Astrocyte (in vitro differentiated cells and primary cell): ENCODE data around the gene CPXM2. TPM values are rescaled to one million over a fixed set of nuclear protein-coding genes. Genes with fewer than 3 reads are reported as not detected.

Experiments
- DNase-seq: peaks from one replicate; pipeline ENCODE4 v3.0.0-alpha.2; 2010; ENCODE audit warnings: low read depth
- FAIRE-seq: peaks from 2 replicates; lab custom pipeline; 2011; peaks lifted over from hg19 to GRCh38; lab: Jason Lieb, UNC
- H2AFZ ChIP-seq: 2 replicates; pipeline ENCODE4 v1.6.0; 2012; ENCODE audit warnings: low read depth, low read length, inconsistent platforms
- H3K27ac ChIP-seq: 2 replicates; pipeline ENCODE4 v1.5.1; 2011; ENCODE audit warnings: low read depth, low read length, inconsistent platforms
- H3K27me3 ChIP-seq: 2 replicates; pipeline ENCODE4 v1.6.0; 2011; ENCODE audit warnings: low read length, inconsistent platforms; ENCODE audit not compliant: insufficient read depth
- H3K36me3 ChIP-seq: 2 replicates; pipeline ENCODE4 v1.5.1; 2011; ENCODE audit warnings: low read length, inconsistent platforms; ENCODE audit not compliant: insufficient read depth
- H3K4me1 ChIP-seq: 2 replicates; pipeline ENCODE4 v1.5.1; 2011; ENCODE audit warnings: low read length, inconsistent platforms; ENCODE audit not compliant: insufficient read depth
- H3K4me2 ChIP-seq: 2 replicates; pipeline ENCODE4 v1.6.0; 2012; ENCODE audit warnings: low read length, inconsistent platforms
- H3K4me3 ChIP-seq: 2 replicates; pipeline ENCODE4 v1.5.1; 2011; ENCODE audit warnings: low read depth, mild to moderate bottlenecking, low read length, inconsistent platforms; ENCODE audit not compliant: insufficient read depth
- H3K79me2 ChIP-seq: 2 replicates; pipeline ENCODE4 v1.6.0; 2012; ENCODE audit warnings: mild to moderate bottlenecking, low read length, inconsistent platforms; ENCODE audit not compliant: insufficient read depth
- H3K9ac ChIP-seq: 2 replicates; pipeline ENCODE4 v1.6.0; 2012; ENCODE audit warnings: mild to moderate bottlenecking, low read length, inconsistent platforms
- H3K9me3 ChIP-seq: 2 replicates; pipeline ENCODE4 v1.5.1; 2012; ENCODE audit warnings: low read depth, mild to moderate bottlenecking, low read length, inconsistent platforms; ENCODE audit not compliant: insufficient read depth
- H4K20me1 ChIP-seq: 2 replicates; pipeline ENCODE4 v1.6.0; 2012; ENCODE audit warnings: low read length, inconsistent platforms; ENCODE audit not compliant: insufficient read depth
- H3K27ac Mint-ChIP-seq: one replicate; pipeline ENCODE4 v1.8.0; 2021; ENCODE audit warnings: mild to moderate bottlenecking, mixed read lengths; ENCODE audit not compliant: unreplicated experiment
- H3K27me3 Mint-ChIP-seq: one replicate; pipeline ENCODE4 v1.8.0; 2021; ENCODE audit warnings: low read depth, mixed read lengths; ENCODE audit not compliant: unreplicated experiment
- H3K36me3 Mint-ChIP-seq: one replicate; pipeline ENCODE4 v1.8.0; 2021; ENCODE audit warnings: low read depth, mixed read lengths; ENCODE audit not compliant: unreplicated experiment
- H3K4me1 Mint-ChIP-seq: one replicate; pipeline ENCODE4 v1.8.0; 2021; ENCODE audit warnings: low read depth, mixed read lengths; ENCODE audit not compliant: unreplicated experiment
- H3K4me3 Mint-ChIP-seq: one replicate; pipeline ENCODE4 v1.8.0; 2021; ENCODE audit warnings: mild to moderate bottlenecking, moderate library complexity, mixed read lengths; ENCODE audit not compliant: unreplicated experiment
- H3K9me3 Mint-ChIP-seq: one replicate; pipeline ENCODE4 v1.8.0; 2021; ENCODE audit warnings: mild to moderate bottlenecking, mixed read lengths; ENCODE audit not compliant: unreplicated experiment
- EZH2 ChIP-seq: IDR thresholded peaks from 2 replicates; pipeline ENCODE4 v1.6.1; 2012; ENCODE audit warnings: mild to moderate bottlenecking, low read length, inconsistent platforms; ENCODE audit not compliant: insufficient read depth
- total RNA-seq: library from RNA; stranded (reverse); gene quantifications from 2 replicates; pipeline ENCODE4 v1.2.1, GENCODE V29; 2021
- TF ChIP-seq, protein P1 (sequence below): IDR thresholded peaks from 2 replicates; pipeline ENCODE4 v1.5.1; 2011; ENCODE audit warnings: low read depth, mild to moderate bottlenecking, inconsistent platforms, low read length, moderate library complexity; ENCODE audit not compliant: insufficient read depth

The CPXM2 gene
- total RNA-seq, 1 donor from 2014 or later: 5.2 TPM

DNA sequence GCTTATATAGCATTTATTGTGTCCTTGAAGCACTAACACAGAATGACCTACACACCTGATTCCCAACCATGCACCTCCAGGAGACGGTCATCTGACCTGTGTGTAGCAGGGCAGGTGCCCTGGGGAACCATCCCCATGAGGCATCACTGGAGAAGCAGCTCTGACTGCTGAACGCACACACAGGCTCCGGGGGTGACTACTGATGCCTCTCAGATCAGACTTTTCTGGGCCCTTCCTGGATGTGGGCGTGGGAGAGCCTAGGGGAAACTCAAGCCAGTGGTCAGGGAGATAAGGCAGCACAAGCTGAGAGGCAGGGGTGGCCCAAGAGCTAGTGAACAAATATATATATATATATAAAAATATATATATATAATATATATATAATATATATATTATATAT lies 37.6 kb downstream of the CPXM2 start:
- Mint-ChIP-seq H3K27me3 (peaks cover 7% of the 10 kb centered on the region), H3K4me1 (peaks cover 11% of the 10 kb centered on the region), H3K36me3 (no peaks in the 10 kb centered on the region), H3K9me3 (peaks cover 2% of the 10 kb centered on the region), H3K27ac (no peak overlapping the region), H3K4me3 (no peak overlapping the region)
- no peak overlapping the region for H3K4me3 ChIP-seq
- DNase-seq: no peak
- H3K79me2 ChIP-seq: no peaks in the 10 kb centered on the region
- no peaks in the 10 kb centered on the region for H4K20me1 ChIP-seq
- H3K27me3 ChIP-seq: no peaks in the 10 kb centered on the region
- H3K9me3 ChIP-seq: no peaks in the 10 kb centered on the region
- H3K27ac ChIP-seq: no peak overlapping the region
- no peak for FAIRE-seq
- H3K9ac ChIP-seq: no peak overlapping the region
- H3K4me2 ChIP-seq: no peak overlapping the region
- no peaks in the 10 kb centered on the region for H3K4me1 ChIP-seq
- no peak for TF ChIP-seq EZH2
- TF ChIP-seq, protein P1, sequence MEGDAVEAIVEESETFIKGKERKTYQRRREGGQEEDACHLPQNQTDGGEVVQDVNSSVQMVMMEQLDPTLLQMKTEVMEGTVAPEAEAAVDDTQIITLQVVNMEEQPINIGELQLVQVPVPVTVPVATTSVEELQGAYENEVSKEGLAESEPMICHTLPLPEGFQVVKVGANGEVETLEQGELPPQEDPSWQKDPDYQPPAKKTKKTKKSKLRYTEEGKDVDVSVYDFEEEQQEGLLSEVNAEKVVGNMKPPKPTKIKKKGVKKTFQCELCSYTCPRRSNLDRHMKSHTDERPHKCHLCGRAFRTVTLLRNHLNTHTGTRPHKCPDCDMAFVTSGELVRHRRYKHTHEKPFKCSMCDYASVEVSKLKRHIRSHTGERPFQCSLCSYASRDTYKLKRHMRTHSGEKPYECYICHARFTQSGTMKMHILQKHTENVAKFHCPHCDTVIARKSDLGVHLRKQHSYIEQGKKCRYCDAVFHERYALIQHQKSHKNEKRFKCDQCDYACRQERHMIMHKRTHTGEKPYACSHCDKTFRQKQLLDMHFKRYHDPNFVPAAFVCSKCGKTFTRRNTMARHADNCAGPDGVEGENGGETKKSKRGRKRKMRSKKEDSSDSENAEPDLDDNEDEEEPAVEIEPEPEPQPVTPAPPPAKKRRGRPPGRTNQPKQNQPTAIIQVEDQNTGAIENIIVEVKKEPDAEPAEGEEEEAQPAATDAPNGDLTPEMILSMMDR: no peak
- H3K36me3 ChIP-seq: no peaks in the 10 kb centered on the region
- no peak overlapping the region for H2AFZ ChIP-seq

DNA sequence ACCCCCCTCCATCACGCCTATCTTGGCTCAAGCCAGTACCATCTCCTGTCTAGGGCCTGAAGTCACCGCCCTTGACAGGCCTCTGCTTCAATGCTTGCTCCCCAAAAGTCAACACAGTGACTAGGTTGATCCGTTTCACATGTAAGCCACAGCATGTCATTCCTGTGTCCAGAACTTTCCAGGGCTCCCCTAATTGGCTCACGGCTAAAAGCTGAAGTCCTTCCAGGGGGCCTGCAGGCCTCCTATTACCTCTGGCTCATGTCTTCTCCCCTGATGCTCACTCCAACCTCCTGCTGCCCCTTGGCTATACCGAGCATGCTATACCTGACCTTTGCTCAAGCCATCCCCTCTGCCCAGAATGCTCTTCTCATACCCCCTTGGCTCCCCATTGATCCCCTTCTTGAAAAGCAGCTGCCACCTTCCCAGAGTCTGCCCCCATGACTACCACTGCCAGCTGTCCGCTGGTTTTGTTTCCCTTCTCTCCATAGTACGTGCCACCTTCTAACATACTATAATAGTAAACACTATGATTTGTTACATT lies 39.1 kb downstream of the CPXM2 start:
- DNase-seq (no peak), FAIRE-seq (no peak)
- Mint-ChIP-seq H3K9me3 (peaks cover 2% of the 10 kb centered on the region), H3K27me3 (peaks cover 7% of the 10 kb centered on the region), H3K4me1 (peaks cover 3% of the 10 kb centered on the region), H3K36me3 (no peaks in the 10 kb centered on the region), H3K4me3 (no peak overlapping the region), H3K27ac (no peak overlapping the region)
- H2AFZ ChIP-seq: no peak overlapping the region
- H3K4me3 ChIP-seq: no peak overlapping the region
- H3K27me3 ChIP-seq: no peaks in the 10 kb centered on the region
- no peaks in the 10 kb centered on the region for H3K4me1 ChIP-seq
- H3K79me2 ChIP-seq: no peaks in the 10 kb centered on the region
- no peak overlapping the region for H3K4me2 ChIP-seq
- no peak overlapping the region for H3K9ac ChIP-seq
- H3K27ac ChIP-seq: no peak overlapping the region
- no peak for TF ChIP-seq EZH2
- TF ChIP-seq, protein P1: no peak
- H4K20me1 ChIP-seq: no peaks in the 10 kb centered on the region
- no peaks in the 10 kb centered on the region for H3K9me3 ChIP-seq
- H3K36me3 ChIP-seq: no peaks in the 10 kb centered on the region

DNA sequence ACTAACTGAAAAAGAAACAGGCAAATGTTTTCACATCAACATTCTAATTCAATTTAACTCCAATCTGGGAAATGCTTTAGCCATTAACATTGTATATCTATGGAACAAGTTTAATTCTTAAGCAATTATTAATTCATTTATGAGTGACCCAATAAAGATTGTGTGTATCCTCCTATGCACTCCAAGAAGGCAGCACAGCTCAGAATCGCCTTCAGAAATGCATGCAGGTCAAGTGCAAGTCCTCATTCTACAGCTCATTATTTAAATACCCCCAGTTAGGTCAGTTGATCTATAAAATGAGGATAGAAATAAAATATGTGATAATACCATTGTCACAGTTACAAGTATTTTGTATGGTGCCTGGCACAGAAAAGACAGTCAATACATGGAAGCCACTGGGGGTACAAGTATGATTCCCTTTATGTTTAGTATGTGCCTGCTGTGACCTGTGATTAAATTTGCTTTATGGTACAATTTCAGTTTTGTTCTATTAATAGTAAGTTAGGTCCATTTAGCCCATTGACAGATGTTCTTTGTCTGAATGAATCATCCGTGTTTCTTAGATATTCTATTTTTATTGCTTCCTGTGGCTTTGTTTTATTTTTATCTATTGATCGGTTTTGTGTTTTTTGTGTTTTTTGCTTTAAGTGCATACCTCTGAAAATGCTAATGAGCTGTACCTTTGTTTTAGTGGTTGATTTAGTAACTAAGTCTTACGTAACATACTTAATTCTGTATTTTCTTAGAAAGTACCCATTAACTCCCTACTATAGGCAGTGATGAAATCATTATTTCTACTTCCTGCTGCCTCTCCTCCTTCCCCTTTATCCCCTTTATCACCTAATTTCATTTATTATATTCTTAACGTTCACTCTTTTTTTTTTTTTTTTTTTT lies 42.8 kb downstream of the CPXM2 start:
- Mint-ChIP-seq H3K9me3 (peaks cover 4% of the 10 kb centered on the region), H3K36me3 (peaks cover 2% of the 10 kb centered on the region), H3K4me3 (no peak overlapping the region), H3K4me1 (peaks cover 8% of the 10 kb centered on the region), H3K27me3 (peaks cover 7% of the 10 kb centered on the region), H3K27ac (no peak overlapping the region)
- no peak overlapping the region for H2AFZ ChIP-seq
- TF ChIP-seq, protein P1: no peak
- TF ChIP-seq EZH2: no peak
- DNase-seq (no peak), FAIRE-seq (no peak)
- H3K36me3 ChIP-seq: no peaks in the 10 kb centered on the region
- no peak overlapping the region for H3K4me3 ChIP-seq
- no peaks in the 10 kb centered on the region for H3K4me1 ChIP-seq
- no peak overlapping the region for H3K4me2 ChIP-seq
- H3K27me3 ChIP-seq: no peaks in the 10 kb centered on the region
- no peaks in the 10 kb centered on the region for H4K20me1 ChIP-seq
- H3K27ac ChIP-seq: no peak overlapping the region
- no peak overlapping the region for H3K9ac ChIP-seq
- no peaks in the 10 kb centered on the region for H3K9me3 ChIP-seq
- no peaks in the 10 kb centered on the region for H3K79me2 ChIP-seq
